DND-41 (cell line): ENCODE results near the gene GLI2.

Experiments
- ATAC-seq: fragments of 200-7000 bp; cut with Tn5 transposase; 3 replicates; pipeline ENCODE4 v1.9.1; 2021; ENCODE audit warnings: low read depth; ENCODE audit not compliant: insufficient read depth
- DNase-seq: peaks from one replicate; pipeline ENCODE4 v3.0.0-alpha.2; 2020
- H2AFZ ChIP-seq: 2 replicates; pipeline ENCODE4 v1.6.0; 2012; ENCODE audit warnings: low read depth, low read length
- H3K27ac ChIP-seq: 2 replicates; pipeline ENCODE4 v1.5.1; 2012; ENCODE audit warnings: low read length, inconsistent platforms
- H3K27me3 ChIP-seq: fragments of 200-600 bp; sonication (generic); 2 replicates; pipeline ENCODE4 v1.6.0; 2012; ENCODE audit warnings: low read length, mild to moderate bottlenecking, inconsistent platforms; ENCODE audit not compliant: insufficient read depth, poor library complexity
- H3K36me3 ChIP-seq: 2 replicates; pipeline ENCODE4 v1.5.1; 2012; ENCODE audit warnings: low read length, inconsistent platforms; ENCODE audit not compliant: insufficient read depth
- H3K4me1 ChIP-seq: 2 replicates; pipeline ENCODE4 v1.5.1; 2012; ENCODE audit warnings: mild to moderate bottlenecking, low read length; ENCODE audit not compliant: insufficient read depth
- H3K4me2 ChIP-seq: 2 replicates; pipeline ENCODE4 v1.6.0; 2012; ENCODE audit warnings: mild to moderate bottlenecking, moderate library complexity, low read length, inconsistent platforms; ENCODE audit not compliant: insufficient read depth
- H3K4me3 ChIP-seq, 2 experiments: fragments of 200-600 bp in 1 of 2; shearing (Covaris generic) in 1 of 2; 2 replicates each; pipeline ENCODE4 v1.5.1; 2012 to 2016; ENCODE audit warnings: inconsistent platforms in 2 of 2, low read length in 2 of 2, mild to moderate bottlenecking in 2 of 2, low read depth in 1 of 2, moderate library complexity in 1 of 2
- H3K79me2 ChIP-seq: 2 replicates; pipeline ENCODE4 v1.6.0; 2012; ENCODE audit warnings: low read length, inconsistent platforms; ENCODE audit not compliant: insufficient read depth
- H3K9ac ChIP-seq: 2 replicates; pipeline ENCODE4 v1.6.0; 2012; ENCODE audit warnings: low read depth, mild to moderate bottlenecking, inconsistent platforms, low read length, moderate library complexity
- H3K9me3 ChIP-seq: 2 replicates; pipeline ENCODE4 v1.5.1; 2012; ENCODE audit warnings: low read length, moderate library complexity, mild to moderate bottlenecking, inconsistent platforms; ENCODE audit not compliant: insufficient read depth, severe bottlenecking
- H4K20me1 ChIP-seq: 2 replicates; pipeline ENCODE4 v1.6.0; 2012; ENCODE audit warnings: low read length; ENCODE audit not compliant: insufficient read depth
- CTCF ChIP-seq: IDR thresholded peaks from 2 replicates; pipeline ENCODE4 v1.5.1; 2012; ENCODE audit warnings: borderline replicate concordance, low read length, moderate library complexity, mild to moderate bottlenecking; ENCODE audit not compliant: poor library complexity, severe bottlenecking; ENCODE audit errors: extremely low read depth
- EZH2 ChIP-seq: IDR thresholded peaks from 3 replicates; pipeline ENCODE4 v1.6.1; 2012; ENCODE audit warnings: borderline replicate concordance, low read depth, mild to moderate bottlenecking, moderate library complexity, low read length, inconsistent platforms; ENCODE audit not compliant: severe bottlenecking

The GLI2 gene

GRCh38 chr2:120733238-120733932, 2.3 kb upstream of the GLI2 start:
- H3K36me3 ChIP-seq: no peaks in the 10 kb centered on the region
- no peak for TF ChIP-seq EZH2
- TF ChIP-seq CTCF: no peak
- no peaks in the 10 kb centered on the region for H3K4me1 ChIP-seq
- H3K9ac ChIP-seq: no peak overlapping the region
- no peaks in the 10 kb centered on the region for H4K20me1 ChIP-seq
- DNase-seq (no peak), ATAC-seq (no peak)
- H2AFZ ChIP-seq: no peak overlapping the region
- H3K27ac ChIP-seq: no peak overlapping the region
- no peaks in the 10 kb centered on the region for H3K9me3 ChIP-seq
- no peak overlapping the region for H3K4me3 ChIP-seq
- H3K27me3 ChIP-seq: no peaks in the 10 kb centered on the region
- H3K79me2 ChIP-seq: no peaks in the 10 kb centered on the region
- H3K4me2 ChIP-seq: no peak overlapping the region

GRCh38 chr2:120734930-120735651, 577 bp upstream of the GLI2 start:
- Histone ChIP-seq H3K9me3 (no peaks in the 10 kb centered on the region), H3K4me1 (no peaks in the 10 kb centered on the region), H3K4me3 (no peak overlapping the region), H4K20me1 (no peaks in the 10 kb centered on the region), H3K27ac (no peak overlapping the region), H3K36me3 (no peaks in the 10 kb centered on the region), H3K9ac (no peak overlapping the region), H2AFZ (no peak overlapping the region), H3K27me3 (peaks cover 9% of the 10 kb centered on the region), H3K4me2 (no peak overlapping the region), H3K79me2 (no peaks in the 10 kb centered on the region)
- DNase-seq: no peak
- TF ChIP-seq CTCF: no peak
- no peak for TF ChIP-seq EZH2
- ATAC-seq: no peak

- TF ChIP-seq EZH2 (no peak), CTCF (no peak)
- no peaks in the 10 kb centered on the region for H3K79me2 ChIP-seq
- peaks cover 9% of the 10 kb centered on the region for H3K27me3 ChIP-seq
- H3K9me3 ChIP-seq: no peaks in the 10 kb centered on the region
- ATAC-seq: no peak
- no peaks in the 10 kb centered on the region for H4K20me1 ChIP-seq
- no peak overlapping the region for H3K9ac ChIP-seq
- H2AFZ ChIP-seq: no peak overlapping the region
- no peak for DNase-seq
- H3K4me1 ChIP-seq: no peaks in the 10 kb centered on the region
- H3K27ac ChIP-seq: no peak overlapping the region
- no peaks in the 10 kb centered on the region for H3K36me3 ChIP-seq
- no peak overlapping the region for H3K4me3 ChIP-seq
- no peak overlapping the region for H3K4me2 ChIP-seq
Measured at GRCh38 chr2:120736202-120736623, 545 bp downstream of the GLI2 start.
